ENCODE data around the gene TCTA.

Gene TCTA

DNA sequence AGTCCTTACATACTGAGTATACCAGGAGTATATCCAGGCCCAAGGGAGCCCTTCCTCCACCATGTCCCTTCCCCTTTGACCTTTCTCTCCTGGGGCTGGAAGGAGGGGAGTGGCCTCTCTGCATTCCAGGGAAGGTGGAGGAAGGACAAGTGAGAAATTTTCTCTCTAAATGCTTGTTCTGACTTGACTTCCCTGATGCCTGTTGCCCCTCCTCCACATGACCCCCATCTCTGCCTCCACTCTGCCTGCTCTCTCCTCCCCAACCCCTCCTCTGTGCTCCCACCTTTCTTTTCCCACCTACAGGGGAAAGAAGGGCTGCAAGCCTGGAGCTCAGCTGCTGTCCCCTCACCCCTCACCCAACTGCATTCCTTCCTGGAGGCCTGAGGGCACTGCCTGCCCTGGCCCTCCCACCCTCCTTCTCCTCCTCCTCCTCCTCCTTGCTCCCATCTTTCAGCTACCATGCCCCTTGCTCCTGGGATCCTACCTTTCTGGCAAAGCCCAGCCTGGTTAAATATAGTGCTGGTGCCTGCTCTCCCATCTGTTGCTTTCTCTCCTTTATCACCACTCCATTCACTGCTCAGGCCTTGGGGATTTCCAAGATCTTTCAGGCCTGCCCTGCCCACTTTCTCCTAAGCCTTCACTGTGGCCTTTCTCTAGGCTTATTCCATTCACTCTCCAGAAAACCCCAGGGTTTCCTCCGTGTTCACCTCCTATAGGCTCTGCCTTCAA is 49.4 kb downstream of the TCTA start:
- DNase-seq: no peak

DNA sequence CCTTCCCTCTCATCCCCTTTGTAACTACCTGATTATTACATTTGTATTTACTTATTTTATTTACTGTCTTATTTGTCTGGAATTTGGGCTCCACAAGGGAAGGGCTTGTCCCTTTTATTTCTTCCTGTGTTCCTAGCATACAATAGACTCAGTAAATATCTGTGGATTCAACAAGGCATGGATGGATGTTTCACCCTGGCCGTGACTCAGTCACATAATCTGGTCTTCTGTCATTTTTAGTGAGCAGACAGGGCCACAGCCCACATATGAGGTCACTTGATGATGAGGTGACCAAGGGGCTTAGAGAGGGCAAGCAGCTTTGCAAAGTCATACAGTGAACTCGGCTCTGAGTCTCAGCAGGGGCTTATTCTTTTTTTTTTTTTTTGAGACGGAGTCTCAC is 50.0 kb downstream of the TCTA start:
- no peak for DNase-seq

DNA sequence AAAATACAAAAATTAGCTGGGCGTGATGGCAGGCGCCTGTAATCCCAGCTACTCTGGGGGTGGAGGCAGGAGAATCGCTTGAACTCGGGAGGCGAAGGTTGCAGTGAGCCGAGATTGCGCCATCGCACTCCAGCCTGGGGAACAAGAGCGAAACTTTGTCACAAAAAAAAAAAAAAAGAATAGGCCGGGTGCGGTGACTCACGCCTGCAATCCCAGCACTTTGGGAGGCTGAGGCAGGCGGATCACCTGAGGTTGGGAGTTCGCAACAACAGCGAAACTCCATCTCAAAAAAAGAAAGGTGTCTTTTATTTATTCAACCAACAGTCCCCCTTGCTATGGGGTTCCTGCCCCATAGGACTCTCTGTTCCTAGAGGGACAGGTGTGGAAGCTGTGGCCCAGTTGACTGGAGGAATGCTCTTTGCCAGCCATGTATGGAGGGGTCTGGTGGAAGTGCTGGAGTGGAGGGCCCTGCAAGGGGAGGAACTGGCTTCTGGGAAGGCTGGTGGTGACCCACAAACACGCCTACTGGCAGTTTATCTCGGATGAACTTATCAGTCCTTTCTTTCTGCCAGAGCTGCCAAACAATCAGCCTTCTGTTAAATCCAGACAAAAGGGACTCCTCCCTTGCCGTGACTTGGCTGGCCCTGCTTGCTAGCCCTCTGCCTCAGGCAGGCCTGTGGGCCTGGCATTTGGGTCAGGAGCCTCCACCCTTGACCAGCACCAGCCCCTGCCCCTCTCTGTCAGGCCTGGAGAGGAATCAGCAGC is 53.2 kb downstream of the TCTA start:
- no peak for DNase-seq
